NT2/D1 (cell line): ENCODE results near the gene CAB39.

Experiments
- YY1 ChIP-seq: IDR thresholded peaks from 2 replicates; pipeline ENCODE4 v1.6.1; 2011; ENCODE audit not compliant: insufficient read length, insufficient read depth
- ZNF274 ChIP-seq: IDR thresholded peaks from 2 replicates; pipeline ENCODE4 v1.6.1; 2011; ENCODE audit warnings: mild to moderate bottlenecking, low read depth, low read length

- TF ChIP-seq YY1 (no peak), ZNF274 (no peak)
Measured at GRCh38 chr2:230862292-230862691, 149.7 kb downstream of the CAB39 start.
